Dermis blood vessel endothelial cell (primary cell): ENCODE data around the gene CABP4. TPM values are rescaled to one million over a fixed set of nuclear protein-coding genes. Genes with fewer than 3 reads are reported as not detected.
A peak's percentile ranks its signal among the peaks of the same experiment; 100 is the strongest.
"Not testable (repeated sequence)": the region's sequence is repeated elsewhere in the genome, so short reads cannot be mapped to it uniquely, and the experiment has no call there.

Experiments used
- DNase-seq: peaks from one replicate; pipeline ENCODE4 v3.0.0; 2010
- total RNA-seq: library from RNA; depleted of rRNA; stranded (reverse); fragments of >200 nt; gene quantifications from 2 replicates; pipeline ENCODE4 v1.2.3, GENCODE V29; 2014

CABP4 gene
- total RNA-seq, 1 donor from 2014 or later, result 1.0 TPM

- DNase-seq, result no peak
Measured at GRCh38 chr11:67419325-67420049, 35.7 kb upstream of the CABP4 start.

DNA sequence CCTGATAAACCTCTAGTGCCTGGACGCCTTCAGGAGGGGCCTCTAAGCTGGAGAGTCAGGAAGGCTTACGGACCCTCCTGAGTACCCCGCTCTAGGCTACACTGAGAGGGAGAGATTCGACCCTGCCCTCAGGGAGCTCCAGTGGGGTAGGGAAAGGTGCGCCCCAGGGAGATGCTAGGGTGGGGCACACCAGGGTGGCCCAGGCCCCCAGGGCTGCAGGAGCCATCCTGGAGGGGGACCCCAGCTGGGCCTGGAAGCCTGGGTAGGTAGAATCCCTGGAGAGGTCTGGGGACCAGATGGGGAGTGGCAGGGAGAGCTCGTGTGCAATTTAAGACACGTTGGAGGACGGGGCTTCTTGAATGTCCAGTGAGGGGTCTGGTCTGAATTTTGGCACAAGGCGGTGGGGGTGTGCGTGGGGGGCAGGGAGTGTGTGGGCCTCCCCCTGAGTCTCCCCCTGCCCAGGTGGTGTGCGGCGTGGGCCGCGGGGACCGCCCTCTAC is 35.0 kb upstream of the CABP4 start:
- no peak for DNase-seq

- peak; percentile 93 for DNase-seq
Measured at GRCh38 chr11:67420646-67421429, 34.3 kb upstream of the CABP4 start.

GRCh38 chr11:67421430-67422031 is 33.6 kb upstream of the CABP4 start:
- no peak for DNase-seq

DNA sequence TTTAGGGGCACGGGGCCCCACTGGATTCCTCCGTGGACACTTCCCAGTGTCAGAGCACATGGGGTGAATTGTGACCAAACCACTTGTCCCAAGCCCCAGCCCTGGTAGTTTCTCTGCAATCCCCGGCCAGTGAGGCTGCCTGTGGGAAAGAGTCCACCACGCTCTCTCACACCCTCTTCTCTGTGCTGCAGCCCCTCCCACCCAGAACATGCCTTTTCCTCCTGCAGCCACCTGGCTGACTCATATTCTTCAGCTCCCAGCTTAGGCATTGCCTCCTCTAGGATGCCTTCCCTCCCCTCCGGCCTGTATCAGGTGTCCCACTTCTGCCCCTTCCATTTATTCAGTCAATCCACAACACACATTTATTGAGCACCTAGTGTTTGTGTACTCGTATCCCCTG is 32.3 kb upstream of the CABP4 start:
- no peak for DNase-seq

GRCh38 chr11:67423466-67423865 is 31.7 kb upstream of the CABP4 start:
- DNase-seq, result no peak

- no peak for DNase-seq
Measured at GRCh38 chr11:67423891-67424613, 31.1 kb upstream of the CABP4 start.

GRCh38 chr11:67427364-67427859 is 27.7 kb upstream of the CABP4 start:
- not testable (repeated sequence) for DNase-seq

GRCh38 chr11:67428052-67429001 is 26.8 kb upstream of the CABP4 start, which contains the start of gene RPS6KB2:
RPS6KB2 (plus strand) TSS chr11:67428494; CDS start chr11:67428546, 52 bp downstream.
- DNase-seq, result peak; percentile 99

GRCh38 chr11:67429038-67429668 is 26.0 kb upstream of the CABP4 start:
- DNase-seq, result no peak

DNA sequence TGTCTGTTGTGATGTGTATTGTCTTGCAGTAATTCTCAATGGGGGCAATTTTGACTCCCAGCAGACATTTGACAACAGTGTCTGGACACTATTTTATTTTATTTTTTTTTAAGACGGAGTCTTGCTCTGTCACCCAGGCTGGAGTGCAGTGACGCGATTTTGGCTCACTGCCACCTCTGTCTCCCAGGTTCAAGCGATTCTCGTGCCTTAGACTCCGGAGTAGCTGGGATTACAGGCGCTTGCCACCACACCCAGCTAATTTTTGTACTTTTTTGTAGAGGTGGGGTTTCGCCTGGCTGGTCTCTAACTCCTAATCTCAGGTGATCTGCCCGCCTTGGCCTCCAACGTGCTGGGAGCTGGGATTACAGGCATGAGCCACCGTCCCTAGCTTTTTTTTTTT is 25.4 kb upstream of the CABP4 start:
- no peak for DNase-seq

DNA sequence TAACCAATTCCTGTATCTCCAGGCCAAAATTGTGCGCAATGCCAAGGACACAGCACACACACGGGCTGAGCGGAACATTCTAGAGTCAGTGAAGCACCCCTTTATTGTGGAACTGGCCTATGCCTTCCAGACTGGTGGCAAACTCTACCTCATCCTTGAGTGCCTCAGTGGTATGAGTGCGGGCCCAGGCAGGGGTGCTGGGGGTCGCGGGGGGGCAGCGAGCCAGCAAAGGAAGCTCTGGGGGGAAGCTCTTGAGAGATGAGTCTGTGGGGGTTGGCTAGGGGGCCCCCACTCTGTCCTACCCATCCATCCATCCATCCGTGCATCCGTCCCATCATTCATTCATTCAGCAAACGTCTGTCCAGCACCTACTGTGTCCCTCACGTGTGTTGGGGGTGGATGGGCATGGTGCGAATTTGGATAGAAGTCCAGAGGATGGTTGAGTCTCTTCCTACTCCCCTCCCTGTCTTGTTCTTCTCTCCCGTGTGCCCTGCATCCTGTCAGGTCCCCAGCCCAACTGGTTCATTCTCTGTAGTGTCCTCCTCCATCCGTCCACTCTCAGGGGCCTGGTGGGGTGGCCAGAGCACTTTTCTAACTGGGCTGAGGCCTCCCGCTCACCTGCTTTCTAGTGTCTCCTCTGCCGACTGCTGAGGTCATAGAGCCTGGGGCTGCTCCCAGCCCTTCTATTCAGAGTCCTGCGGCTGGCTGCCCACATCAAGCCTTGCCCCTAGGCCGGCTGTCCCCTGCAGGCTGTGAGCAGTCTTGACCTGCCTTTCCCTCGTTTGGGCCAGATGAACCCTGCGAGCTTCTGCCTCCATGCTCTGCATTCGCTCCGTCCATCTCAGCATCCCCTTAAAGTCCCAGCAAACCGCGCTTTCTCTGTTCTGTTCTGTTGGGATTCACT is 23.6 kb upstream of the CABP4 start:
- no peak for DNase-seq

DNA sequence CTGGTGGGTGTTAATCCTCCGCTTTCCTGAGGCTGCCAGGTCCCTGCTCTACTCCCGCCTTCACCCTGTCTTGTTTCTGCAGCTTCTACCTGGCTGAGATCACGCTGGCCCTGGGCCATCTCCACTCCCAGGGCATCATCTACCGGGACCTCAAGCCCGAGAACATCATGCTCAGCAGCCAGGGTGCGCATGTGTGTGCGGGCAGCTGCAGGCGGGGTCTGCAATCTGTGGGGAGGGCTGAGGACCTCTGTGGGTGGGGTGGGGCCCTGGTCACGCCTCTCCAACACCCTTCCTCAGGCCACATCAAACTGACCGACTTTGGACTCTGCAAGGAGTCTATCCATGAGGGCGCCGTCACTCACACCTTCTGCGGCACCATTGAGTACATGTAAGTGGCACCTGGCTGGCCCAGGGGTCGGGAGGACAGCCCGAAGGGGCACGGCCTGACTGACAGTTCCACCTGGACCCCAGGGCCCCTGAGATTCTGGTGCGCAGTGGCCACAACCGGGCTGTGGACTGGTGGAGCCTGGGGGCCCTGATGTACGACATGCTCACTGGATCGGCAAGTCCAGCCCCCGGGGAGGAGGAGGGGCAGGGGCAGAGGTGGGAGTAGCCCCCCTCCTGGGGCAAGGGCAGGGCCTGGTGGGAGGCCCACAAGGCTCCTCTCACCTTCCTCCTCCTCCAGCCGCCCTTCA is 22.4 kb upstream of the CABP4 start:
- no peak for DNase-seq

DNA sequence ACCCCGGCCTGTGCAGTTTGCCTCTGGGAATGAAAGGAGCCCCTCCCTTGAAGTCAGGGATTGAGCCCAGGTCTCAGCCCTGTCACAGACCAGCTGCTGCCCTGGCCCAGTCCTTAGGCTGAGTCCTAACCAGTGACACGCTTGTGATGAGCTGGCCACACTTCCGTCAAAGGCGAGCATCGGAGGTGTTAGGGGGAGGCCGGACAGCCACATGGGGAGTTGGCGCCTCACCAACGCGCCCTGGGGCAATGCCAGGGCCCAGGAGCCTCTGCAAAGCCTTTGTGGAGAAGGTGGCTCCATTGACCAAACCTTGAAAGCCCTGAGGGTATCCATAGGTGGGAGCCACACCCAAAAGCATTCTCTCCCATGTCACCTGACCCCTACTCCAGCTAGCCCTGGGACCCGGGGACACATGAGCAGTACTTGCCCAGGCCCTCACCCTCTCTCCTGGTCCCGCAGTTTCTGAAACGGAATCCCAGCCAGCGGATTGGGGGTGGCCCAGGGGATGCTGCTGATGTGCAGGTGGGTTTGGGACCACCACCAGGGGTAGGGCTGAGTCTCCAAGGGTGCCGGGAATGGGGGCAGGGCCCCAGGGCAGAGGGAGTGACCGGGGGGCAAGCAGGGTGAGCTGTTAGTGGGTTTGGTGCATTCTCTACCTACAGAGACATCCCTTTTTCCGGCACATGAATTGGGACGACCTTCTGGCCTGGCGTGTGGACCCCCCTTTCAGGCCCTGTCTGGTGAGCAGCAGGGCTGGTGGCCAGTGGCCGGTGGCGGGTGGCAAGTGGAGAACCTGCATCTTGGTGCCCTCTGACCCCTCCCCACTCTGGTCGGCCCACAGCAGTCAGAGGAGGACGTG is 21.4 kb upstream of the CABP4 start:
- DNase-seq, result no peak

DNA sequence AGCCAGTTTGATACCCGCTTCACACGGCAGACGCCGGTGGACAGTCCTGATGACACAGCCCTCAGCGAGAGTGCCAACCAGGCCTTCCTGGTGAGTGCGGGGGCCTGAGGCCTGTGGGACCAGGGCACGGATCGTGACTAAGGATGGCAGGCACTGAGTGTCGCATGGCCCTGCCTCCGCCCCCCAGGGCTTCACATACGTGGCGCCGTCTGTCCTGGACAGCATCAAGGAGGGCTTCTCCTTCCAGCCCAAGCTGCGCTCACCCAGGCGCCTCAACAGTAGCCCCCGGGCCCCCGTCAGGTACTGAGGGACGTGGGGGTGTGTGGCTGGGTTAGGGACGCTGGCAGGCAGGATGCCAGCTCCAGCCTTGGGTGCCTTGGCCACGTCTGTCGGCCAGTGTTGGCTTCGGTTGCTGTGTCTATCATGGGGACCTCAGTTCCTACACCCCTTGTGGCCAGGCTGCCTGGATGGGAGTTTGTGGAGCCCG is 20.7 kb upstream of the CABP4 start:
- DNase-seq, result no peak

- no peak for DNase-seq
Measured at GRCh38 chr11:67435031-67435726, 20.0 kb upstream of the CABP4 start.
